ENCODE measurements around the gene TK2. TPM values are rescaled to one million over a fixed set of nuclear protein-coding genes. Genes with fewer than 3 reads are reported as not detected.

TK2 gene
- total and polyA plus RNA-seq, 9 of the 15 experiments (the other 6 are each of a cell fraction or from before 2014, with no cell fraction given): 1.1 to 10.2 (median 5.3) TPM

DNA sequence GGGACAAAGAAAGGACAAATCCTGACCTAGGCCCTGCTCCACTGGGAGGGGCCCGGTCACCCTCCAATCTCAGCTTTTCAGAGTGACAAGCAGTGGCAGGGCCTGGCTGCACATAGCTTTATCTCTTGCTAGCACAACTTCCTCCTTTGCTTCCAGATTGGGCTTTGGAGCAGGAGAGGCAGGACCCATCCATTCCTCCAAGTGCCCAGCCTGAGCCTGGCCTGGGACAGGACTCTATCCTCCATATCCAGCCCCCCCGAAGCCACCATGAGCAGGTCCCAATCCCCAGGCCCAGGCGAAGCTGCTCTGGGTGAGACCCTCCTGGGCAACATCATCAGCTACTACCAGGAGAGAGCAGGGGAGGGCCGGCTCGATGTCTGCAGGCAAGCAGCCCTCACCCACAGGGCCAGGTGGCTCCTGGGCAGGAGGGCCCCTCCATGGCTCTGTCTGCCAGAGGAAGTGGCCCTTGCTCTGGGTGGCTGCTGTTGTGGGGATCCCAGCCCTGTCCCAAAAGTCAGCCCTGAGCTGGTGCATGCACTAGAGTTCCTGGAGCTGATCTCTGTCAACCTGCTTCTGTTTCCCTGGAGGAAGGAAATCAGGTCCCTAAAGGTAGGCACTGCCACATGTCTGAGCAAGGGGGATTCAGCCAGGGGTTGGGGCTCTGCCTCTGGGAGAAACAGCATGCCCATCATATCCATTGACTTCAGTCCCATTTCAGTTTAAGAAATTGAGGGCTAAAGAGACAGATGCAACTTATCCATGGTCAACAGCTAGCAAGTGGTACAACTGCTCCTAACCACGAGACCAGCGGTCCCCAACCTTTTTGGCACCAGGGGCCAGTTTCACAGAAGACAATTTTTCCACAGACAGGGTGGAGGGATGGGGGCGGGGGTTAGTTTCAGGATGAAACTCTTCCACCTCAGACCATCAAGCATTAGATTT lies 58.9 kb downstream of the TK2 start (continued):
- no peak for TF ChIP-seq CEBPG (CRISPR knock-in tag; IDR thresholded peaks at IDR 0.05)
- TF ChIP-seq CEBPG (tag; conservative IDR thresholded peaks at IDR 0.05 in 1 of 2, IDR thresholded peaks at IDR 0.05 in 1 of 2): no peak
- TF ChIP-seq, protein P1, sequence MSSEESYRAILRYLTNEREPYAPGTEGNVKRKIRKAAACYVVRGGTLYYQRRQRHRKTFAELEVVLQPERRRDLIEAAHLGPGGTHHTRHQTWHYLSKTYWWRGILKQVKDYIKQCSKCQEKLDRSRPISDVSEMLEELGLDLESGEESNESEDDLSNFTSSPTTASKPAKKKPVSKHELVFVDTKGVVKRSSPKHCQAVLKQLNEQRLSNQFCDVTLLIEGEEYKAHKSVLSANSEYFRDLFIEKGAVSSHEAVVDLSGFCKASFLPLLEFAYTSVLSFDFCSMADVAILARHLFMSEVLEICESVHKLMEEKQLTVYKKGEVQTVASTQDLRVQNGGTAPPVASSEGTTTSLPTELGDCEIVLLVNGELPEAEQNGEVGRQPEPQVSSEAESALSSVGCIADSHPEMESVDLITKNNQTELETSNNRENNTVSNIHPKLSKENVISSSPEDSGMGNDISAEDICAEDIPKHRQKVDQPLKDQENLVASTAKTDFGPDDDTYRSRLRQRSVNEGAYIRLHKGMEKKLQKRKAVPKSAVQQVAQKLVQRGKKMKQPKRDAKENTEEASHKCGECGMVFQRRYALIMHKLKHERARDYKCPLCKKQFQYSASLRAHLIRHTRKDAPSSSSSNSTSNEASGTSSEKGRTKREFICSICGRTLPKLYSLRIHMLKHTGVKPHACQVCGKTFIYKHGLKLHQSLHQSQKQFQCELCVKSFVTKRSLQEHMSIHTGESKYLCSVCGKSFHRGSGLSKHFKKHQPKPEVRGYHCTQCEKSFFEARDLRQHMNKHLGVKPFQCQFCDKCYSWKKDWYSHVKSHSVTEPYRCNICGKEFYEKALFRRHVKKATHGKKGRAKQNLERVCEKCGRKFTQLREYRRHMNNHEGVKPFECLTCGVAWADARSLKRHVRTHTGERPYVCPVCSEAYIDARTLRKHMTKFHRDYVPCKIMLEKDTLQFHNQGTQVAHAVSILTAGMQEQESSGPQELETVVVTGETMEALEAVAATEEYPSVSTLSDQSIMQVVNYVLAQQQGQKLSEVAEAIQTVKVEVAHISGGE (CRISPR knock-in tag; IDR thresholded peaks at IDR 0.05): 0 out of 6 replicates have a peak, but pooled peaks of 1 of the 3 experiments have one; percentile 38
- TF ChIP-seq, protein P2, sequence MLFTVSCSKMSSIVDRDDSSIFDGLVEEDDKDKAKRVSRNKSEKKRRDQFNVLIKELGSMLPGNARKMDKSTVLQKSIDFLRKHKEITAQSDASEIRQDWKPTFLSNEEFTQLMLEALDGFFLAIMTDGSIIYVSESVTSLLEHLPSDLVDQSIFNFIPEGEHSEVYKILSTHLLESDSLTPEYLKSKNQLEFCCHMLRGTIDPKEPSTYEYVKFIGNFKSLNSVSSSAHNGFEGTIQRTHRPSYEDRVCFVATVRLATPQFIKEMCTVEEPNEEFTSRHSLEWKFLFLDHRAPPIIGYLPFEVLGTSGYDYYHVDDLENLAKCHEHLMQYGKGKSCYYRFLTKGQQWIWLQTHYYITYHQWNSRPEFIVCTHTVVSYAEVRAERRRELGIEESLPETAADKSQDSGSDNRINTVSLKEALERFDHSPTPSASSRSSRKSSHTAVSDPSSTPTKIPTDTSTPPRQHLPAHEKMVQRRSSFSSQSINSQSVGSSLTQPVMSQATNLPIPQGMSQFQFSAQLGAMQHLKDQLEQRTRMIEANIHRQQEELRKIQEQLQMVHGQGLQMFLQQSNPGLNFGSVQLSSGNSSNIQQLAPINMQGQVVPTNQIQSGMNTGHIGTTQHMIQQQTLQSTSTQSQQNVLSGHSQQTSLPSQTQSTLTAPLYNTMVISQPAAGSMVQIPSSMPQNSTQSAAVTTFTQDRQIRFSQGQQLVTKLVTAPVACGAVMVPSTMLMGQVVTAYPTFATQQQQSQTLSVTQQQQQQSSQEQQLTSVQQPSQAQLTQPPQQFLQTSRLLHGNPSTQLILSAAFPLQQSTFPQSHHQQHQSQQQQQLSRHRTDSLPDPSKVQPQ (CRISPR knock-in tag; IDR thresholded peaks at IDR 0.05; ENCODE audit: borderline replicate concordance): no peak
- no peak for TF ChIP-seq ZFP30 (CRISPR knock-in tag; IDR thresholded peaks at IDR 0.05; ENCODE audit: borderline replicate concordance)
- 0 out of 2 replicates have a peak, but pooled peaks have one; percentile 28 for TF ChIP-seq NFIC (IDR thresholded peaks at IDR 0.05)
- TF ChIP-seq RCOR1 (IDR thresholded peaks at IDR 0.05; ENCODE audit: borderline replicate concordance in 1 of 2, low read depth in 2 of 2, low read length in 2 of 2): peak; percentile 94 to 100
- TF ChIP-seq, protein P3, sequence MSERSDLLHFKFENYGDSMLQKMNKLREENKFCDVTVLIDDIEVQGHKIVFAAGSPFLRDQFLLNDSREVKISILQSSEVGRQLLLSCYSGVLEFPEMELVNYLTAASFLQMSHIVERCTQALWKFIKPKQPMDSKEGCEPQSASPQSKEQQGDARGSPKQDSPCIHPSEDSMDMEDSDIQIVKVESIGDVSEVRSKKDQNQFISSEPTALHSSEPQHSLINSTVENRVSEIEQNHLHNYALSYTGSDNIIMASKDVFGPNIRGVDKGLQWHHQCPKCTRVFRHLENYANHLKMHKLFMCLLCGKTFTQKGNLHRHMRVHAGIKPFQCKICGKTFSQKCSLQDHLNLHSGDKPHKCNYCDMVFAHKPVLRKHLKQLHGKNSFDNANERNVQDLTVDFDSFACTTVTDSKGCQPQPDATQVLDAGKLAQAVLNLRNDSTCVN (CRISPR knock-in tag; IDR thresholded peaks at IDR 0.05): no peak
- TF ChIP-seq, protein P4, sequence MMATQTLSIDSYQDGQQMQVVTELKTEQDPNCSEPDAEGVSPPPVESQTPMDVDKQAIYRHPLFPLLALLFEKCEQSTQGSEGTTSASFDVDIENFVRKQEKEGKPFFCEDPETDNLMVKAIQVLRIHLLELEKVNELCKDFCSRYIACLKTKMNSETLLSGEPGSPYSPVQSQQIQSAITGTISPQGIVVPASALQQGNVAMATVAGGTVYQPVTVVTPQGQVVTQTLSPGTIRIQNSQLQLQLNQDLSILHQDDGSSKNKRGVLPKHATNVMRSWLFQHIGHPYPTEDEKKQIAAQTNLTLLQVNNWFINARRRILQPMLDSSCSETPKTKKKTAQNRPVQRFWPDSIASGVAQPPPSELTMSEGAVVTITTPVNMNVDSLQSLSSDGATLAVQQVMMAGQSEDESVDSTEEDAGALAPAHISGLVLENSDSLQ (IDR thresholded peaks at IDR 0.05): peak; percentile 80
- TF ChIP-seq, protein P5, sequence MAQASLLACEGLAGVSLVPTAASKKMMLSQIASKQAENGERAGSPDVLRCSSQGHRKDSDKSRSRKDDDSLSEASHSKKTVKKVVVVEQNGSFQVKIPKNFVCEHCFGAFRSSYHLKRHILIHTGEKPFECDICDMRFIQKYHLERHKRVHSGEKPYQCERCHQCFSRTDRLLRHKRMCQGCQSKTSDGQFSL (CRISPR knock-in tag; IDR thresholded peaks at IDR 0.05): no peak
- TF ChIP-seq, protein P5 (tag; IDR thresholded peaks at IDR 0.05): no peak
